SK-N-SH treated with all-trans-retinoic acid at 6 μM for 48 hours (cell line): ENCODE measurements around the gene RET.

Experiments used
- ATAC-seq: fragments of 200-7000 bp; cut with Tn5 transposase; 3 replicates; pipeline ENCODE4 v1.9.1; 2020; ENCODE audit warnings: mild to moderate bottlenecking, moderate library complexity
- ARNTL ChIP-seq: fragments of 450-650 bp; formaldehyde crosslinking; IDR thresholded peaks from 2 replicates; pipeline ENCODE4 v1.5.0; 2020; ENCODE audit warnings: low read depth, mild to moderate bottlenecking, moderate library complexity, borderline replicate concordance
- BACH2 ChIP-seq: fragments of 250-450 bp; sonication (Bioruptor Pico); IDR thresholded peaks from 2 replicates; pipeline ENCODE4 v1.9.0; 2021; ENCODE audit warnings: mild to moderate bottlenecking, borderline replicate concordance
- CSDC2 ChIP-seq: fragments of 250-450 bp; sonication (Bioruptor Pico); IDR thresholded peaks from 2 replicates; pipeline ENCODE4 v1.5.0; 2020; ENCODE audit warnings: mild to moderate bottlenecking, moderate library complexity
- ESRRG ChIP-seq: fragments of 250-450 bp; sonication (Bioruptor Pico); IDR thresholded peaks from 2 replicates; pipeline ENCODE4 v1.6.1; 2021; ENCODE audit warnings: mild to moderate bottlenecking
- GLIS3 ChIP-seq: fragments of 250-450 bp; sonication (Bioruptor Pico); IDR thresholded peaks from 2 replicates; pipeline ENCODE4 v1.5.0; 2020; ENCODE audit warnings: mild to moderate bottlenecking, moderate library complexity
- ISL1 ChIP-seq: fragments of 250-450 bp; sonication (Bioruptor Pico); IDR thresholded peaks from 2 replicates; pipeline ENCODE4 v2.1.2; 2022; ENCODE audit warnings: mild to moderate bottlenecking, moderate library complexity
- OSR1 ChIP-seq: fragments of 250-450 bp; sonication (Bioruptor Pico); IDR thresholded peaks from 2 replicates; pipeline ENCODE4 v1.8.0; 2022; ENCODE audit warnings: moderate library complexity, mild to moderate bottlenecking, inconsistent platforms
- PPARA ChIP-seq: fragments of 250-450 bp; sonication (Bioruptor Pico); IDR thresholded peaks from 2 replicates; pipeline ENCODE4 v1.5.0; 2020; ENCODE audit warnings: mild to moderate bottlenecking, borderline replicate concordance
- RARB ChIP-seq: fragments of 250-450 bp; sonication (Bioruptor Pico); IDR thresholded peaks from 2 replicates; pipeline ENCODE4 v1.8.0; 2021; ENCODE audit warnings: mild to moderate bottlenecking, moderate library complexity
- SNAI2 ChIP-seq: fragments of 250-450 bp; sonication (Bioruptor Pico); IDR thresholded peaks from 2 replicates; pipeline ENCODE4 v1.5.0; 2020; ENCODE audit warnings: mild to moderate bottlenecking, moderate library complexity
- TCF4 ChIP-seq: fragments of 250-450 bp; sonication (Bioruptor Pico); IDR thresholded peaks from 2 replicates; pipeline ENCODE4 v1.8.0; 2021; ENCODE audit warnings: mild to moderate bottlenecking, moderate library complexity, borderline replicate concordance
- TOX ChIP-seq: fragments of 250-450 bp; sonication (Bioruptor Pico); IDR thresholded peaks from 2 replicates; pipeline ENCODE4 v1.8.0; 2021; ENCODE audit warnings: mild to moderate bottlenecking, moderate library complexity, borderline replicate concordance
- ZC3H10 ChIP-seq: fragments of 250-450 bp; sonication (Bioruptor Pico); IDR thresholded peaks from 2 replicates; pipeline ENCODE4 v1.5.1; 2021; ENCODE audit warnings: mild to moderate bottlenecking, moderate library complexity
- ZFP3 ChIP-seq: fragments of 250-450 bp; sonication (Bioruptor Pico); IDR thresholded peaks from 2 replicates; pipeline ENCODE4 v1.5.0; 2020; ENCODE audit warnings: mild to moderate bottlenecking, moderate library complexity
- ZFP30 ChIP-seq: fragments of 450-650 bp; formaldehyde crosslinking; IDR thresholded peaks from 2 replicates; pipeline ENCODE4 v1.5.0; 2022; ENCODE audit warnings: mild to moderate bottlenecking, moderate library complexity
- ZNF565 ChIP-seq: fragments of 450-650 bp; formaldehyde crosslinking; conservative IDR thresholded peaks from 2 replicates; pipeline ENCODE4 v1.5.0; 2020; ENCODE audit warnings: low read depth, mild to moderate bottlenecking, moderate library complexity
- ZNF70 ChIP-seq: fragments of 450-650 bp; formaldehyde crosslinking; IDR thresholded peaks from 2 replicates; pipeline ENCODE4 v1.5.0; 2020; ENCODE audit warnings: mild to moderate bottlenecking, moderate library complexity
- ZNF8 ChIP-seq: fragments of 450-650 bp; formaldehyde crosslinking; IDR thresholded peaks from 2 replicates; pipeline ENCODE4 v1.5.0; 2020; ENCODE audit warnings: mild to moderate bottlenecking, moderate library complexity
- TF ChIP-seq, protein P1 (sequence below): fragments of 250-450 bp; sonication (Bioruptor Pico); IDR thresholded peaks from 2 replicates; pipeline ENCODE4 v1.5.1; 2020; ENCODE audit warnings: low read depth, mild to moderate bottlenecking, moderate library complexity
- TF ChIP-seq, protein P2 (sequence below): fragments of 250-450 bp; sonication (Bioruptor Pico); IDR thresholded peaks from 2 replicates; pipeline ENCODE4 v1.5.1; 2021; ENCODE audit warnings: mild to moderate bottlenecking, moderate library complexity
- TF ChIP-seq, protein P3 (sequence below): fragments of 250-450 bp; sonication (Bioruptor Pico); IDR thresholded peaks from 2 replicates; pipeline ENCODE4 v1.8.0; 2021; ENCODE audit warnings: low read depth, mild to moderate bottlenecking, moderate library complexity, borderline replicate concordance
- TF ChIP-seq, protein P4 (sequence below): fragments of 250-450 bp; sonication (Bioruptor Pico); IDR thresholded peaks from 2 replicates; pipeline ENCODE4 v1.8.0; 2020; ENCODE audit warnings: mild to moderate bottlenecking, moderate library complexity, borderline replicate concordance
- TF ChIP-seq, protein P5 (sequence below): fragments of 250-450 bp; sonication (Bioruptor Pico); IDR thresholded peaks from 2 replicates; pipeline ENCODE4 v1.5.0; 2020; ENCODE audit warnings: mild to moderate bottlenecking, moderate library complexity

The RET gene

DNA sequence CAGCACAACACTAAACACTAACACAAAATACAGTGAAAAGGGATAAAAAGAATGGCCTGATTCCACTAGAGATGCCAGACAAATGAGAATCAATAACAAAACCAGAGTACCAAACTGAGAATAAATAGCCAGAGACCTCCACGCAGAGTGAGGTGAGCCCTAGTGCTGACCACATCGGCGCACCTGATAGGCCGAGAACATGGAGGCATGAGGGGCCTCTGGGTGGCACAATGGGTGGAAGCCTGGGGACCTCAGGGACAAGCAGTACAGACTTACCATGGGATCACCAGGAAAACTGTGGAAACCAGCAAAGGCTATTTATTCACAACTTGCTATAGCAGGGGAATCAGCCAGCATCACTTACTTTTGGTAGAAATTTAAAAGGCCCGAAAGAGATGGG lies 59.6 kb downstream of the RET start:
- ATAC-seq: no peak
- TF ChIP-seq ZNF70 (CRISPR knock-in tag): no peak
- TF ChIP-seq ZFP30: peak; percentile 12; the same call in 1 of the 2 replicates
- TF ChIP-seq ZNF565 (CRISPR knock-in tag): 0 out of 2 replicates have a peak, but pooled peaks have one; percentile 19
- no peak for TF ChIP-seq OSR1
- TF ChIP-seq TCF4: no peak
- no peak for TF ChIP-seq ZNF8 (CRISPR knock-in tag)

DNA sequence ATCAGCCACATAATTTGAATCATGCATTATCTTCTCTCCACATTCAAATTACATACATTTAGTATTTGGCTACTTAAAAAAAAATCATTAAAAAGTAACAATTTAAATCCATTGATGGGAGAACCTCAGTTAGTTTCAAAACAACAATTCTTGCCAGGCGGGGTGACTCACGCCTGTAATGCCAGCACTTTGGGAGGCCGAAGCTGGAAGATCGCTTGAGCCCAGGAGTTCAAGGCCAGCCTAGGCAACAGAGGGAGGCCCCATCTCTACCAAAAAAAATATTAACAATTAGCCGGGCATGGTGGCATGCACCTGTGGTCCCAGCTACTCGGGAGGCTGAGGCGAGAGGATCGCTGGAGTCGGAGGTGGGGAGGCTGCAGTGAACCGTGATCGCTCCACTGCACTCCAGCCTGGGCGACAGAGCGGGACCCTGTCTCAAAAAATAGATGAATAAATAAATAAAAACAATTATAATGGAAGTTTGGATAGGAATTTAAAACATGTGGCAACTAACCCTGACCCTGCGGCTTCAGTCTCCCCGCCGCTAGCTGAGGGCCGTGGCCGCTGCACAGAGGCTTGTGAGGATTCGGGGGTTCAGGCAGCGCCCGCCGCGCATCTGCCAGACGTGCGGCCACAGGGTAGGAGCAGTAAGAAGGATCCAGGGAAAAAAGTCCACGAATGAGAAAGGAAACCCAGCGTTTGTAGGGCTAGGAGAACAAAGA lies 60.3 kb downstream of the RET start:
- TF ChIP-seq, protein P1, sequence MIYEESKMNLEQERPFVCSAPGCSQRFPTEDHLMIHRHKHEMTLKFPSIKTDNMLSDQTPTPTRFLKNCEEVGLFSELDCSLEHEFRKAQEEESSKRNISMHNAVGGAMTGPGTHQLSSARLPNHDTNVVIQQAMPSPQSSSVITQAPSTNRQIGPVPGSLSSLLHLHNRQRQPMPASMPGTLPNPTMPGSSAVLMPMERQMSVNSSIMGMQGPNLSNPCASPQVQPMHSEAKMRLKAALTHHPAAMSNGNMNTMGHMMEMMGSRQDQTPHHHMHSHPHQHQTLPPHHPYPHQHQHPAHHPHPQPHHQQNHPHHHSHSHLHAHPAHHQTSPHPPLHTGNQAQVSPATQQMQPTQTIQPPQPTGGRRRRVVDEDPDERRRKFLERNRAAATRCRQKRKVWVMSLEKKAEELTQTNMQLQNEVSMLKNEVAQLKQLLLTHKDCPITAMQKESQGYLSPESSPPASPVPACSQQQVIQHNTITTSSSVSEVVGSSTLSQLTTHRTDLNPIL (CRISPR knock-in tag): peak; percentile 76; the same call in 1 of the 2 replicates
- peak; percentile 31; the same call in 1 of the 2 replicates for TF ChIP-seq TCF4
- 0 out of 2 replicates have a peak, but pooled peaks have one; percentile 30 for TF ChIP-seq ZNF70 (CRISPR knock-in tag)
- TF ChIP-seq ZC3H10 (CRISPR knock-in tag): no peak
- no peak for TF ChIP-seq ZFP3 (CRISPR knock-in tag)
- no peak for TF ChIP-seq CSDC2 (CRISPR knock-in tag)
- TF ChIP-seq, protein P2, sequence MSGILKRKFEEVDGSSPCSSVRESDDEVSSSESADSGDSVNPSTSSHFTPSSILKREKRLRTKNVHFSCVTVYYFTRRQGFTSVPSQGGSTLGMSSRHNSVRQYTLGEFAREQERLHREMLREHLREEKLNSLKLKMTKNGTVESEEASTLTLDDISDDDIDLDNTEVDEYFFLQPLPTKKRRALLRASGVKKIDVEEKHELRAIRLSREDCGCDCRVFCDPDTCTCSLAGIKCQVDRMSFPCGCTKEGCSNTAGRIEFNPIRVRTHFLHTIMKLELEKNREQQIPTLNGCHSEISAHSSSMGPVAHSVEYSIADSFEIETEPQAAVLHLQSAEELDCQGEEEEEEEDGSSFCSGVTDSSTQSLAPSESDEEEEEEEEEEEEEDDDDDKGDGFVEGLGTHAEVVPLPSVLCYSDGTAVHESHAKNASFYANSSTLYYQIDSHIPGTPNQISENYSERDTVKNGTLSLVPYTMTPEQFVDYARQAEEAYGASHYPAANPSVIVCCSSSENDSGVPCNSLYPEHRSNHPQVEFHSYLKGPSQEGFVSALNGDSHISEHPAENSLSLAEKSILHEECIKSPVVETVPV (CRISPR knock-in tag): peak; percentile 86; the same call in 1 of the 2 replicates
- peak; percentile 26; the same call in 1 of the 2 replicates for TF ChIP-seq ARNTL (CRISPR knock-in tag)
- no peak for TF ChIP-seq RARB (CRISPR knock-in tag)
- TF ChIP-seq OSR1: no peak
- TF ChIP-seq ZFP30: peak; percentile 3; the same call in 1 of the 2 replicates
- 0 out of 2 replicates have a peak, but pooled peaks have one; percentile 8 for TF ChIP-seq ZNF8 (CRISPR knock-in tag)
- TF ChIP-seq BACH2: no peak
- no peak; the same call in 1 of the 2 replicates for TF ChIP-seq GLIS3 (CRISPR knock-in tag)
- no peak for TF ChIP-seq ISL1 (CRISPR knock-in tag)

DNA sequence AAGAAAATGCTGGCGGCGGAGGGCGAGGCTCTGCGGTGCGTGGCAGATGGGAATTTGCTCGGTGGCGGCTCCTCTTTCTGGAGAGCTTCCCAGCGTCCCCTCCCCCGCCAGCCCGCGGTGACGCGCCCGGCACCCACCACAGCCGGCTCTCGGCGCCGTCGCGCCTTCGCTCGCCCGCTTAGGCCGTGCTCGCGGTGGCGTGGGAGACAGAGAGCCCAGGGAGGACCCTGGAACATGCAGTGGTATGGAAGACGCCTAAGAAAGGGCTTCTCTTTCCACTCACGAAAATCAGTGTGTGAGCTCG lies 60.8 kb downstream of the RET start:
- no peak for TF ChIP-seq OSR1
- TF ChIP-seq, protein P3, sequence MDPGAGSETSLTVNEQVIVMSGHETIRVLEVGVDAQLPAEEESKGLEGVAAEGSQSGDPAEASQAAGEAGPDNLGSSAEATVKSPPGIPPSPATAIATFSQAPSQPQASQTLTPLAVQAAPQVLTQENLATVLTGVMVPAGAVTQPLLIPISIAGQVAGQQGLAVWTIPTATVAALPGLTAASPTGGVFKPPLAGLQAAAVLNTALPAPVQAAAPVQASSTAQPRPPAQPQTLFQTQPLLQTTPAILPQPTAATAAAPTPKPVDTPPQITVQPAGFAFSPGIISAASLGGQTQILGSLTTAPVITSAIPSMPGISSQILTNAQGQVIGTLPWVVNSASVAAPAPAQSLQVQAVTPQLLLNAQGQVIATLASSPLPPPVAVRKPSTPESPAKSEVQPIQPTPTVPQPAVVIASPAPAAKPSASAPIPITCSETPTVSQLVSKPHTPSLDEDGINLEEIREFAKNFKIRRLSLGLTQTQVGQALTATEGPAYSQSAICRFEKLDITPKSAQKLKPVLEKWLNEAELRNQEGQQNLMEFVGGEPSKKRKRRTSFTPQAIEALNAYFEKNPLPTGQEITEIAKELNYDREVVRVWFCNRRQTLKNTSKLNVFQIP: no peak; the same call in 1 of the 2 replicates
- no peak for TF ChIP-seq ESRRG
- TF ChIP-seq ZNF565 (CRISPR knock-in tag): peak; percentile 77; the same call in 1 of the 2 replicates
- TF ChIP-seq, protein P4, sequence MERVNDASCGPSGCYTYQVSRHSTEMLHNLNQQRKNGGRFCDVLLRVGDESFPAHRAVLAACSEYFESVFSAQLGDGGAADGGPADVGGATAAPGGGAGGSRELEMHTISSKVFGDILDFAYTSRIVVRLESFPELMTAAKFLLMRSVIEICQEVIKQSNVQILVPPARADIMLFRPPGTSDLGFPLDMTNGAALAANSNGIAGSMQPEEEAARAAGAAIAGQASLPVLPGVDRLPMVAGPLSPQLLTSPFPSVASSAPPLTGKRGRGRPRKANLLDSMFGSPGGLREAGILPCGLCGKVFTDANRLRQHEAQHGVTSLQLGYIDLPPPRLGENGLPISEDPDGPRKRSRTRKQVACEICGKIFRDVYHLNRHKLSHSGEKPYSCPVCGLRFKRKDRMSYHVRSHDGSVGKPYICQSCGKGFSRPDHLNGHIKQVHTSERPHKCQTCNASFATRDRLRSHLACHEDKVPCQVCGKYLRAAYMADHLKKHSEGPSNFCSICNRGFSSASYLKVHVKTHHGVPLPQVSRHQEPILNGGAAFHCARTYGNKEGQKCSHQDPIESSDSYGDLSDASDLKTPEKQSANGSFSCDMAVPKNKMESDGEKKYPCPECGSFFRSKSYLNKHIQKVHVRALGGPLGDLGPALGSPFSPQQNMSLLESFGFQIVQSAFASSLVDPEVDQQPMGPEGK (CRISPR knock-in tag): no peak
- TF ChIP-seq ARNTL (CRISPR knock-in tag): no peak
- 0 out of 2 replicates have a peak, but pooled peaks have one; percentile 14 for TF ChIP-seq ZNF70 (CRISPR knock-in tag)
- TF ChIP-seq TOX (CRISPR knock-in tag): no peak
- no peak for TF ChIP-seq ISL1 (CRISPR knock-in tag)
- peak; percentile 52; the same call in 1 of the 2 replicates for TF ChIP-seq ZFP30
- no peak for TF ChIP-seq RARB (CRISPR knock-in tag)
- TF ChIP-seq SNAI2 (CRISPR knock-in tag): no peak
- peak; percentile 34; the same call in 1 of the 2 replicates for TF ChIP-seq GLIS3 (CRISPR knock-in tag)
- no peak for TF ChIP-seq ZFP3 (CRISPR knock-in tag)
- TF ChIP-seq, protein P5, sequence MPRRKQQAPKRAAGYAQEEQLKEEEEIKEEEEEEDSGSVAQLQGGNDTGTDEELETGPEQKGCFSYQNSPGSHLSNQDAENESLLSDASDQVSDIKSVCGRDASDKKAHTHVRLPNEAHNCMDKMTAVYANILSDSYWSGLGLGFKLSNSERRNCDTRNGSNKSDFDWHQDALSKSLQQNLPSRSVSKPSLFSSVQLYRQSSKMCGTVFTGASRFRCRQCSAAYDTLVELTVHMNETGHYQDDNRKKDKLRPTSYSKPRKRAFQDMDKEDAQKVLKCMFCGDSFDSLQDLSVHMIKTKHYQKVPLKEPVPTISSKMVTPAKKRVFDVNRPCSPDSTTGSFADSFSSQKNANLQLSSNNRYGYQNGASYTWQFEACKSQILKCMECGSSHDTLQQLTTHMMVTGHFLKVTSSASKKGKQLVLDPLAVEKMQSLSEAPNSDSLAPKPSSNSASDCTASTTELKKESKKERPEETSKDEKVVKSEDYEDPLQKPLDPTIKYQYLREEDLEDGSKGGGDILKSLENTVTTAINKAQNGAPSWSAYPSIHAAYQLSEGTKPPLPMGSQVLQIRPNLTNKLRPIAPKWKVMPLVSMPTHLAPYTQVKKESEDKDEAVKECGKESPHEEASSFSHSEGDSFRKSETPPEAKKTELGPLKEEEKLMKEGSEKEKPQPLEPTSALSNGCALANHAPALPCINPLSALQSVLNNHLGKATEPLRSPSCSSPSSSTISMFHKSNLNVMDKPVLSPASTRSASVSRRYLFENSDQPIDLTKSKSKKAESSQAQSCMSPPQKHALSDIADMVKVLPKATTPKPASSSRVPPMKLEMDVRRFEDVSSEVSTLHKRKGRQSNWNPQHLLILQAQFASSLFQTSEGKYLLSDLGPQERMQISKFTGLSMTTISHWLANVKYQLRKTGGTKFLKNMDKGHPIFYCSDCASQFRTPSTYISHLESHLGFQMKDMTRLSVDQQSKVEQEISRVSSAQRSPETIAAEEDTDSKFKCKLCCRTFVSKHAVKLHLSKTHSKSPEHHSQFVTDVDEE (CRISPR knock-in tag): no peak; the same call in 1 of the 2 replicates
- TF ChIP-seq CSDC2 (CRISPR knock-in tag): no peak
- no peak for TF ChIP-seq TCF4
- TF ChIP-seq, protein P1 (CRISPR knock-in tag): no peak
- TF ChIP-seq ZC3H10 (CRISPR knock-in tag): no peak
- TF ChIP-seq PPARA (CRISPR knock-in tag): peak; percentile 58; the same call in 1 of the 2 replicates
- TF ChIP-seq ZNF8 (CRISPR knock-in tag): peak; percentile 41
- peak; percentile 56 for ATAC-seq

More for the DNA sequence above, 60.3 kb downstream of the RET start:
- ATAC-seq: peak; percentile 37
